ENCODE data around the gene CD300LD.

Gene CD300LD

DNA sequence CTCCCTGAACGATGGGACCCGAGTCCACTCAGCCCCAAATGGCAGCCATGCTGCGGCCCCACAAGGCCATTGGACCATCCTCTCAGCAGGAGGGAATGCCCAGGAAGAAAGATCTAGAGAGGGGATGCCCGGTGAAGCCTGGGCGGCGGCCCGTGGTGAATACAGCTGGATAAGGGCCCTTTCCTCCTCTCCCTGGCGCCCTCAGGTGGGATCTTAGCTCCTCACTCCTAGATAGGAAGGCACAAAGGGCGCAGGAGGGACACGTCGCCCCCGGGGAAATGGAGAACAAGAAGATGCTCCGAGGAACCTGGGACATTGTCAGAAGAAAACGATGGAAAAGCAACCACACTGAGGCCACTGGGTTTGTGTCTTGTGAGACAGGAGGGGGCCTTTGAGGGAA is 48.7 kb downstream of the CD300LD start:
- no peak for DNase-seq

DNA sequence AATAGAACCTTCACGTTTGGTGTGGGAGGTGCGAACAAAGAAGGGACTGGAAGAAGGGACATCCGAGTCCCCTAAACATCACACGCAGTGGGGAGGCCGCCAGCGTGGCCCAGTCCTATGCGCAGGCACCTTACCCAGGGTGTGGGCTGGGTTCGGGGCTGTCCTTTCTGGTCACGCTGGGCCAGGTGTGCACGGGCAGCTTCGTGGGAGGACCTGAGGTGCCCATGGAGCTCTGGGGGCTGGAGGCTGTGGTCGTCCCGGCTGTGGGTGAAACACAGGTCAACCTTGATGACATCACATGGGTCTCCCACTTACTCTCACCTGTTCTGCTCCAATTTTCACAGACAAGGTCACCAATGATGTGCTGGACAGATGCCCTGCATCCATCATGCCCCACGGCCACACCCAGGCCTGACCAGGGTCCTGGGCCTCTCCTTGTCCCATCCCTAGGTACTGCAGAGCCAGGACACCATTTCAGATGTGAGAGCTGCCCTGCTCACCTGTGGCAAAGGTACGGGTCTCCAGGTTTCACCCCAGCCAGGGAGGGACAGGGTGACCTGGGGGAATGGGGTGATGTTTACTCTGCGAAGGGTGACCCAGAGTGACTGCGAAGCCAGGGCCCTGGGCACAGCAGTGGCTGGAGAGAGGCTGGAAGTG is 49.2 kb downstream of the CD300LD start:
- DNase-seq, result no peak

DNA sequence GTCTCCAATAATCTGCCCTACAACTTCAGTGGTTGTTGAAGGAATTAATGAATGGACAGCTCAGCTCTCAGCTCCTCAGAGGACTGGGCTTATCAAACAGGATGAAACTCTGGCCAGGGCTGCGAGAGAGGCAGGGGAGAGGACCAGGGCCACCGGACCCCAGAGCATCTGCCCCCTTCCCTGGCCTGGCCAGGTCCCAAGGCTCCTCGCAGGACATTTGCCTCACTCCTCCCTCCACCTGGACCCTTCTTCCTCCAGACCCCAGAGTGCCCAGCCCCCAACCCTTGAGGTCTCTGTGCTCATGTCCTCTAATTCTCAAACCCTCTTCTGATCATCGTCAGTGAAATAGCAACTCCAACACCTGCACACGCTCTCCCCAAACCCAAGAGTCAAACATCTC is 49.9 kb downstream of the CD300LD start:
- DNase-seq, result no peak

GRCh38 chr17:74541176-74542111 is 50.6 kb downstream of the CD300LD start:
- no peak for DNase-seq

- no peak for DNase-seq
Measured at GRCh38 chr17:74539281-74539820, 52.7 kb downstream of the CD300LD start.

DNA sequence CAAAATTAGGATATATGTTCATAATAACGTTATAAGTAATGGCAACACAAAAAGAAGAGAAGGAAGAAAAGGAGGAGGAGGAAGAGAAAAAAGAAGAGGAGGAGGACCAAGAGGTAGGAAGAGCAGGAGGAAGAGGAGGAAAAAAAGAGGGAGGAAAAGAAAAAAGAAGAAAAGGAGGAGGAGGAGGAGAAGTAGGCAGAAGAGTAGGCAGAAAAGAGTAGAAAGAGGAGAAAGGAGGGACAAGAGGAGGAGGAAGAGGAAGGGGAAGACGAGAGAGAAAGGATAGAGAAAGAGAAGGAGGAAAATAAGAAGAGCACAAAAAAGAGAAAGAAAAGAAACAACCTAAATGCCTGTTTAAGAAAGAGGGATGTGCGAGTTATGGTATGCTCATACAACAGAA is 55.2 kb downstream of the CD300LD start:
- DNase-seq, result no peak

GRCh38 chr17:74532115-74532514 is 60.0 kb downstream of the CD300LD start:
- DNase-seq, result no peak

- no peak for DNase-seq
Measured at GRCh38 chr17:74531231-74531761, 60.8 kb downstream of the CD300LD start, which contains the start of gene CD300LB. Gene CD300LB, minus strand, starts transcription at chr17:74531475. Its CDS starts 125 bp downstream, at chr17:74531350.

GRCh38 chr17:74530831-74531150 is 61.3 kb downstream of the CD300LD start:
- DNase-seq, result no peak

Data from right hindlimb (tissue), 1 donor.